Trophoblast cell (in vitro differentiated cells and primary cell): ENCODE results near the gene TRIM17.

Experiments used
- DNase-seq, 2 donors: peaks; one replicate each; pipeline ENCODE4 v3.0.0-alpha.2; 2016
- H2AFZ ChIP-seq: 2 replicates; pipeline ENCODE4 v1.6.1; 2013; ENCODE audit warnings: low read length, moderate library complexity, mild to moderate bottlenecking; ENCODE audit not compliant: insufficient read depth, poor library complexity
- H2AK5ac ChIP-seq: 2 replicates; pipeline ENCODE4 v1.6.1; 2013; ENCODE audit warnings: mild to moderate bottlenecking, low read length
- H2BK120ac ChIP-seq: 2 replicates; pipeline ENCODE4 v1.6.1; 2013; ENCODE audit warnings: low read length, mild to moderate bottlenecking, moderate library complexity; ENCODE audit not compliant: insufficient read depth, poor library complexity
- H2BK12ac ChIP-seq: 2 replicates; pipeline ENCODE4 v1.6.1; 2013; ENCODE audit warnings: mild to moderate bottlenecking, low read length, moderate library complexity
- H2BK5ac ChIP-seq: 2 replicates; pipeline ENCODE4 v1.6.1; 2013; ENCODE audit warnings: low read length, low read depth, moderate library complexity, mild to moderate bottlenecking; ENCODE audit not compliant: poor library complexity
- H3K14ac ChIP-seq: 2 replicates; pipeline ENCODE4 v1.6.1; 2013; ENCODE audit warnings: mild to moderate bottlenecking, low read length
- H3K18ac ChIP-seq: 2 replicates; pipeline ENCODE4 v1.6.1; 2013; ENCODE audit warnings: mild to moderate bottlenecking, low read length
- H3K23ac ChIP-seq: 2 replicates; pipeline ENCODE4 v1.6.1; 2013; ENCODE audit warnings: low read length
- H3K27ac ChIP-seq: 2 replicates; pipeline ENCODE4 v1.5.1; 2013; ENCODE audit warnings: low read depth, mild to moderate bottlenecking, inconsistent platforms, low read length, moderate library complexity
- H3K27me3 ChIP-seq: 2 replicates; pipeline ENCODE4 v1.6.1; 2013; ENCODE audit warnings: inconsistent platforms, mild to moderate bottlenecking, low read length, moderate library complexity; ENCODE audit not compliant: insufficient read depth
- H3K36me3 ChIP-seq, 2 experiments: 1 replicate in 1 of 2; 2 replicates in 1 of 2; pipeline ENCODE4 v1.6.1; 2013; ENCODE audit warnings: low read length in 2 of 2, mild to moderate bottlenecking in 2 of 2, moderate library complexity in 1 of 2; ENCODE audit not compliant: insufficient read depth in 2 of 2, control insufficient read depth in 1 of 2
- H3K4ac ChIP-seq: 2 replicates; pipeline ENCODE4 v1.6.1; 2013; ENCODE audit warnings: low read depth, mild to moderate bottlenecking, low read length, moderate library complexity
- H3K4me1 ChIP-seq, 2 experiments: 1 replicate in 1 of 2; 2 replicates in 1 of 2; pipeline ENCODE4 v1.6.1; 2013; ENCODE audit warnings: low read length in 2 of 2, mild to moderate bottlenecking in 2 of 2, moderate library complexity in 1 of 2; ENCODE audit not compliant: insufficient read depth in 2 of 2, control insufficient read depth in 1 of 2
- H3K4me2 ChIP-seq: 2 replicates; pipeline ENCODE4 v1.6.1; 2013; ENCODE audit warnings: inconsistent platforms, mild to moderate bottlenecking, low read length, moderate library complexity
- H3K4me3 ChIP-seq: 2 replicates; pipeline ENCODE4 v1.5.1; 2013; ENCODE audit warnings: mild to moderate bottlenecking, low read depth, low read length, inconsistent platforms
- H3K79me1 ChIP-seq: one replicate; pipeline ENCODE4 v1.6.1; 2013; ENCODE audit warnings: low read length
- H3K79me2 ChIP-seq: 2 replicates; pipeline ENCODE4 v1.6.1; 2013; ENCODE audit warnings: low read length, mild to moderate bottlenecking; ENCODE audit not compliant: control insufficient read depth, insufficient read depth, poor library complexity
- H3K9ac ChIP-seq: 2 replicates; pipeline ENCODE4 v1.6.1; 2013; ENCODE audit warnings: mild to moderate bottlenecking, low read length
- H3K9me3 ChIP-seq: 2 replicates; pipeline ENCODE4 v1.6.1; 2013; ENCODE audit warnings: low read depth, mild to moderate bottlenecking, control low read depth, inconsistent platforms, low read length; ENCODE audit not compliant: insufficient read depth
- H4K12ac ChIP-seq: 2 replicates; pipeline ENCODE4 v1.6.1; 2013; ENCODE audit warnings: low read depth, mild to moderate bottlenecking, low read length, moderate library complexity
- H4K8ac ChIP-seq: 2 replicates; pipeline ENCODE4 v1.6.1; 2013; ENCODE audit warnings: low read depth, mild to moderate bottlenecking, low read length, moderate library complexity
- H4K91ac ChIP-seq: one replicate; pipeline ENCODE4 v1.6.1; 2013; ENCODE audit warnings: low read depth, mild to moderate bottlenecking, low read length, moderate library complexity
- WGBS: extraction: QIAGEN DNeasy Blood & Tissue Kit; methylation state at CpG from one replicate; pipeline ENCODE4 v1.1.7; 2013; ENCODE audit warnings: missing lambda C conversion rate; ENCODE audit not compliant: insufficient read length, insufficient coverage; ENCODE audit errors: extremely low coverage; 5-methylcytosine and 5-hydroxymethylcytosine counted together

Gene TRIM17

GRCh38 chr1:228407106-228408040 lies 9.3 kb downstream of the TRIM17 start:
- peak overlapping the region; percentile 87 for H3K4ac ChIP-seq
- H3K9me3 ChIP-seq = no peaks in the 10 kb centered on the region
- no CpG with 5 or more reads among the region's 29 CpGs for WGBS
- peak overlapping the region; percentile 95 for H2AK5ac ChIP-seq
- peak overlapping the region; percentile 92 for H4K91ac ChIP-seq
- H3K36me3 ChIP-seq = peaks cover 39 to 43% of the 10 kb centered on the region in 2 experiments
- H4K8ac ChIP-seq = peak overlapping the region; percentile 97
- peak overlapping the region; percentile 81 for H3K4me3 ChIP-seq
- no peaks in the 10 kb centered on the region for H3K27me3 ChIP-seq
- no peak overlapping the region for H3K23ac ChIP-seq
- H4K12ac ChIP-seq = peak overlapping the region; percentile 96
- H3K4me2 ChIP-seq = peak overlapping the region; percentile 78
- H3K14ac ChIP-seq = peak overlapping the region; percentile 96
- peak overlapping the region; percentile 92 for H2BK120ac ChIP-seq
- H3K18ac ChIP-seq = peak overlapping the region; percentile 96
- peaks cover 16% of the 10 kb centered on the region for H3K79me1 ChIP-seq
- peak overlapping the region; percentile 60 for H3K9ac ChIP-seq
- peak overlapping the region; percentile 87 for H3K27ac ChIP-seq
- H2AFZ ChIP-seq = peak overlapping the region; percentile 78
- peak in 1 of 2 donors; percentile 26 for DNase-seq
- H2BK5ac ChIP-seq = peak overlapping the region; percentile 91
- H3K4me1 ChIP-seq = peaks cover 17 to 25% of the 10 kb centered on the region in 2 experiments
- H2BK12ac ChIP-seq = peak overlapping the region; percentile 51
- H3K79me2 ChIP-seq = peaks cover 23% of the 10 kb centered on the region

DNA sequence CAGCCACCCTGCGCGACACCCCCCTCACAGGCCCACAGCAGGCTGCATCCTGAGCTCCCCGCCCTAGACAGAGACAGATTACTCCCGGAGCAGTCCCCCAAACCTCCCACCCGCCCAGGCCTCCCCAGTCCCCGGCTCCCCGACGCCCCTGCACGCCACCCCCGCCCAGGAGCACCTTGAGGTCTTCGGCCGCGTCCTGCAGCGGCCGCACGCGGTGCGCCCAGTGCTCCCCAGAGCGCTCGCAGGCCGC lies 10.8 kb downstream of the TRIM17 start:
- H2BK5ac ChIP-seq = peak overlapping the region; percentile 95
- H3K79me1 ChIP-seq = peaks cover 16% of the 10 kb centered on the region
- peak overlapping the region; percentile 82 for H3K9ac ChIP-seq
- H3K27me3 ChIP-seq = no peaks in the 10 kb centered on the region
- DNase-seq = no peak
- peak overlapping the region; percentile 83 for H3K27ac ChIP-seq
- peak overlapping the region; percentile 84 for H2AFZ ChIP-seq
- peak overlapping the region; percentile 86 for H4K12ac ChIP-seq
- H4K91ac ChIP-seq = peak overlapping the region; percentile 91
- H2BK120ac ChIP-seq = peak overlapping the region; percentile 89
- peaks cover 42 to 44% of the 10 kb centered on the region in 2 experiments for H3K36me3 ChIP-seq
- peak overlapping the region; percentile 97 for H3K14ac ChIP-seq
- H4K8ac ChIP-seq = peak overlapping the region; percentile 88
- peaks cover 17 to 21% of the 10 kb centered on the region in 2 experiments for H3K4me1 ChIP-seq
- no peak overlapping the region for H2BK12ac ChIP-seq
- peak overlapping the region; percentile 91 for H3K4me3 ChIP-seq
- peaks cover 23% of the 10 kb centered on the region for H3K79me2 ChIP-seq
- H2AK5ac ChIP-seq = peak overlapping the region; percentile 98
- peak overlapping the region; percentile 97 for H3K18ac ChIP-seq
- WGBS = no CpG with 5 or more reads among the region's 21 CpGs
- peak overlapping the region; percentile 79 for H3K4me2 ChIP-seq
- H3K9me3 ChIP-seq = peaks cover under 1% of the 10 kb centered on the region
- no peak overlapping the region for H3K23ac ChIP-seq
- H3K4ac ChIP-seq = peak overlapping the region; percentile 97

DNA sequence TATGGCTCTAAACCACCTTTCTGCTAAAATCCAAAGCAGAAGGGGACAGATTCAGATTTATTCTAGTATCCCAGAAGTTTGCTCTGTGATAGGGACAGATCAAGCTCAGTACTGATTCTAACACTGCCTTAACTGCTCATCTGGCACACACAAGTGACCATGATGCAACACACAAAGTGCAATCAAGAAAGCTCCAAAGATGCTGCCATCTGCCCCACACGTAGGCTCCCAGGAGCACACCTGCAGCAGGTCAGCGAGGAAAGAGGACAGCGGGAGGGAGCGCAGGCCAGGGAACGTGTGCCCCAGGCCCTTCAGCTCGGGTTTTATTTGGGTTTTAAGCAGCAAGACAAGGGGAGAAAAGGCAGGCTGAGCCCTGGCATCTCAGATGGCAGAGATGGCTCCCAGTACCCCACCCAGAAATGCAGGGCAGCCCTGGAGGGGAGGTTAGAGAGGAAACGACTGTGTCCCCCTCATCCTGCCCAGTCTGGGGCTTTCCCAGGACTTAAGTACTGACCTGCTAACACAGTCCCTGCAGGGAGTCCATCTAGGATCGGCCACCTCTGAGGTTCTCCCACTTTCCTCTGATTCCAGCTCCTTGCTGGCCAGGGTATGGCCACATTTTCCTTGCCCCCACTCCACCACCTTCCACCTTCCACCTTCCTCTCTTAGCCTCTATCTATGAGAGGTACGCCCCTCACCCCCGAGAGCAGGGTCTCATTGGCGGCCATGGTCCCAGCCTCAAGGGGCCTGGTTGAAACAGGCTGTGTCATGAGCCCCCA lies 11.3 kb downstream of the TRIM17 start:
- Histone ChIP-seq H3K14ac (peak overlapping the region; percentile 74), H3K4me2 (peak overlapping the region; percentile 79), H3K4me1 (peaks cover 17 to 21% of the 10 kb centered on the region in 2 experiments), H4K12ac (no peak overlapping the region), H3K9me3 (peaks cover 3% of the 10 kb centered on the region), H2BK12ac (no peak overlapping the region), H2BK120ac (no peak overlapping the region), H2AK5ac (peak overlapping the region; percentile 39), H2AFZ (peak overlapping the region; percentile 18), H2BK5ac (peak overlapping the region; percentile 23), H3K36me3 (peaks cover 42 to 44% of the 10 kb centered on the region in 2 experiments), H3K27me3 (no peaks in the 10 kb centered on the region), H3K79me1 (peaks cover 16% of the 10 kb centered on the region), H3K23ac (no peak overlapping the region), H3K4me3 (peak overlapping the region; percentile 91), H3K18ac (peak overlapping the region; percentile 62), H3K4ac (peak overlapping the region; percentile 97), H3K27ac (no peak overlapping the region), H4K91ac (peak overlapping the region; percentile 22), H3K9ac (peak overlapping the region; percentile 82), H3K79me2 (peaks cover 23% of the 10 kb centered on the region), H4K8ac (peak overlapping the region; percentile 25)
- WGBS = no CpG with 5 or more reads among the region's 11 CpGs
- no peak for DNase-seq

DNA sequence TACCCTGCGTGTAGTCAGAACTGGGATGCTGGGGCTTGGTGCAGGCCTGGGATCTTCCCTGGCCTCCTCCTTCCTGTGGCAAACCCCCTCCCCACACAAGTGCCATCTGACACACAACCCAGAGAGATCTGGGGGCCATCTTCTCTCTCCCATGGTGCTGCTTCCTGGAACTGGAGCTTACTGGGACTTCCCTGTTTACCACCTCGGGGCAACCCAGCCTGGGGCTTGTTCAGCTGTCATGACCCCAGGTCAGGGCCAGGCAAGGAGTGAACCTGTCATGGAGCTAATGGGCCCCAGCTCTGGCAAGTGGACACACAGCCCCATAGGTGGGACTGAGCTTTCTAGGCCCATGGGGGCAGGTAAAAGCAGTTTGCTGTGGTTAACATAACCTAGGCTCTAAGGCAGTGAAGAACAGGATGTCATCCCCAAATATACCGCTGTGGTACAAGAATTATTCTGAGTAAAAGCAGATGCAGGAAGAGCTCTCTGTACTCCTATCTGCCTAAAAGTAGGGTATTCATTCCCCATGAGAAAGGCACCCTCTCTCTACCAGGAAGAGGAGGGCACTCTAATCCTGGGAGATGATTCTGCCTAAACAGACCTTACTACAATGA lies 12.4 kb downstream of the TRIM17 start:
- Histone ChIP-seq H3K9me3 (peaks cover 3% of the 10 kb centered on the region), H3K36me3 (peaks cover 45 to 49% of the 10 kb centered on the region in 2 experiments)
- no CpG with 5 or more reads among the region's 3 CpGs for WGBS

More for the DNA sequence above, 12.4 kb downstream of the TRIM17 start:
- Histone ChIP-seq H3K23ac (no peak overlapping the region), H3K4ac (peak overlapping the region; percentile 16), H2BK5ac (no peak overlapping the region), H2BK12ac (no peak overlapping the region), H3K79me1 (peaks cover 16% of the 10 kb centered on the region), H3K4me2 (peak overlapping the region; percentile 26), H2AFZ (no peak overlapping the region), H3K14ac (no peak overlapping the region), H3K27me3 (no peaks in the 10 kb centered on the region), H3K4me3 (no peak overlapping the region), H3K79me2 (peaks cover 23% of the 10 kb centered on the region), H4K8ac (no peak overlapping the region), H4K12ac (no peak overlapping the region), H3K27ac (no peak overlapping the region), H2BK120ac (no peak overlapping the region), H2AK5ac (no peak overlapping the region), H3K18ac (no peak overlapping the region), H3K9ac (no peak overlapping the region), H3K4me1 (peaks cover 17 to 18% of the 10 kb centered on the region in 2 experiments), H4K91ac (no peak overlapping the region)
- DNase-seq = no peak
